GM19467 (cell line): Measurements from ENCODE around the gene KCNJ13.

Experiments
- ATAC-seq: cut with Tn5 transposase; IDR thresholded peaks from one replicate; pipeline ENCODE4 v1.9.1; 2021; ENCODE audit warnings: mild to moderate bottlenecking, moderate library complexity; ENCODE audit not compliant: unreplicated experiment

KCNJ13 gene

GRCh38 chr2:232776435-232776834, at the start of gene KCNJ13:
Gene KCNJ13, minus strand, starts transcription at chr2:232776565. Its CDS starts 5,203 bp downstream, at chr2:232771362.
- ATAC-seq: no peak

- no peak for ATAC-seq
These were observed 41.4 kb upstream of the KCNJ13 start for GRCh38 chr2:232817756-232818155.

- ATAC-seq: no peak
These were observed 40.3 kb upstream of the KCNJ13 start for GRCh38 chr2:232816657-232817056.

GRCh38 chr2:232815569-232815968, 39.2 kb upstream of the KCNJ13 start:
- ATAC-seq: no peak

- no peak for ATAC-seq
These were observed 34.1 kb upstream of the KCNJ13 start for GRCh38 chr2:232810444-232810843.

- ATAC-seq: no peak
These were observed 33.2 kb upstream of the KCNJ13 start for GRCh38 chr2:232809349-232810124.

GRCh38 chr2:232802091-232802490, 25.7 kb upstream of the KCNJ13 start:
- ATAC-seq: no peak

GRCh38 chr2:232800166-232800565, 23.8 kb upstream of the KCNJ13 start:
- ATAC-seq: no peak

- no peak for ATAC-seq
These were observed 21.8 kb upstream of the KCNJ13 start for GRCh38 chr2:232798187-232798586.

- ATAC-seq: no peak
These were observed 19.6 kb upstream of the KCNJ13 start for GRCh38 chr2:232795920-232796319.

GRCh38 chr2:232794981-232795380, 18.6 kb upstream of the KCNJ13 start:
- no peak for ATAC-seq

- no peak for ATAC-seq
These were observed 16.9 kb upstream of the KCNJ13 start for GRCh38 chr2:232793271-232793670.

- ATAC-seq: no peak
These were observed 15.2 kb upstream of the KCNJ13 start for GRCh38 chr2:232791518-232791917.

GRCh38 chr2:232789082-232789481, 12.7 kb upstream of the KCNJ13 start:
- ATAC-seq: no peak

GRCh38 chr2:232787806-232788205, 11.4 kb upstream of the KCNJ13 start:
- ATAC-seq: no peak

- ATAC-seq: no peak
These were observed 6.9 kb upstream of the KCNJ13 start for GRCh38 chr2:232783278-232783677.

- peak; percentile 85 for ATAC-seq
These were observed 5.4 kb upstream of the KCNJ13 start for GRCh38 chr2:232781765-232782164.

- ATAC-seq: no peak
These were observed 3.6 kb upstream of the KCNJ13 start for GRCh38 chr2:232779934-232780333.

- ATAC-seq: no peak
These were observed 3.1 kb upstream of the KCNJ13 start for GRCh38 chr2:232779465-232779864.

GRCh38 chr2:232777276-232777675, 911 bp upstream of the KCNJ13 start:
- ATAC-seq: no peak

- no peak for ATAC-seq
These were observed 2.5 kb downstream of the KCNJ13 start for GRCh38 chr2:232773815-232774214.

- ATAC-seq: peak; percentile 70
These were observed 3.8 kb downstream of the KCNJ13 start for GRCh38 chr2:232772531-232772930.

GRCh38 chr2:232771870-232772269, 4.5 kb downstream of the KCNJ13 start:
- ATAC-seq: no peak
